Endodermal cell (in vitro differentiated cells): ENCODE measurements around the gene MEI1. TPM values are rescaled to one million over a fixed set of nuclear protein-coding genes. Genes with fewer than 3 reads are reported as not detected.

Experiments
- DNase-seq: peaks from one replicate; pipeline ENCODE4 v3.0.0-alpha.2; 2017
- H3K27ac ChIP-seq: 2 replicates; pipeline ENCODE4 v1.5.1; 2013; ENCODE audit warnings: mild to moderate bottlenecking, low read depth, low read length, moderate library complexity
- H3K27me3 ChIP-seq: 2 replicates; pipeline ENCODE4 v1.6.1; 2013; ENCODE audit warnings: mild to moderate bottlenecking, low read length, moderate library complexity; ENCODE audit not compliant: insufficient read depth, control insufficient read depth, poor library complexity, severe bottlenecking
- H3K36me3 ChIP-seq: 2 replicates; pipeline ENCODE4 v1.7.0; 2013; ENCODE audit warnings: mild to moderate bottlenecking, low read length, moderate library complexity; ENCODE audit not compliant: control insufficient read depth, insufficient read depth
- H3K4me1 ChIP-seq: one replicate; pipeline ENCODE4 v1.7.0; 2013; ENCODE audit warnings: low read length; ENCODE audit not compliant: control insufficient read depth, insufficient read depth
- H3K4me3 ChIP-seq: 2 replicates; pipeline ENCODE4 v1.5.1; 2013; ENCODE audit warnings: mild to moderate bottlenecking, low read length, moderate library complexity
- H3K9ac ChIP-seq: 2 replicates; pipeline ENCODE4 v1.6.1; 2013; ENCODE audit warnings: mild to moderate bottlenecking, low read length, moderate library complexity; ENCODE audit not compliant: poor library complexity, severe bottlenecking; ENCODE audit errors: extremely low read depth
- H3K9me3 ChIP-seq: 2 replicates; pipeline ENCODE4 v1.6.1; 2013; ENCODE audit warnings: mild to moderate bottlenecking, low read length, moderate library complexity; ENCODE audit not compliant: control insufficient read depth
- H3K27ac Mint-ChIP-seq: 2 replicates; pipeline ENCODE4 v1.8.0; 2020; ENCODE audit warnings: mixed read lengths
- H3K27me3 Mint-ChIP-seq: 2 replicates; pipeline ENCODE4 v1.8.0; 2021; ENCODE audit warnings: mild to moderate bottlenecking, mixed read lengths; ENCODE audit not compliant: insufficient read depth
- H3K36me3 Mint-ChIP-seq: 2 replicates; pipeline ENCODE4 v1.8.0; 2020; ENCODE audit warnings: low read depth, mixed read lengths
- H3K4me1 Mint-ChIP-seq: 2 replicates; pipeline ENCODE4 v1.8.0; 2020; ENCODE audit warnings: mixed read lengths
- H3K4me3 Mint-ChIP-seq: 2 replicates; pipeline ENCODE4 v1.8.0; 2020; ENCODE audit warnings: mild to moderate bottlenecking, moderate library complexity, mixed read lengths
- H3K9me3 Mint-ChIP-seq: 2 replicates; pipeline ENCODE4 v1.8.0; 2020; ENCODE audit warnings: mild to moderate bottlenecking, mixed read lengths
- WGBS, 2 experiments: methylation state at CpG; one replicate each; pipeline versions ENCODE4 v1.1.5 to v1.1.7; 2013; ENCODE audit warnings: missing lambda C conversion rate in 2 of 2, mixed read lengths in 1 of 2; ENCODE audit not compliant: insufficient coverage in 1 of 2, insufficient read length in 1 of 2; 5-methylcytosine and 5-hydroxymethylcytosine counted together
- total RNA-seq, 2 donors: library from RNA; stranded (reverse); fragmentation: NEBNext Ultra II Directional in 1 of 2; extraction: Animal tissue kit (Norgen Biotek cat#: 25700) in 1 of 2; gene quantifications; 2 replicates in 1 of 2; 3 replicates in 1 of 2; pipeline ENCODE4 v1.2.1, GENCODE V29; 2021
- TF ChIP-seq, protein P1 (sequence below): fragments of 200-600 bp; sonication (generic); conservative IDR thresholded peaks from 2 replicates; pipeline ENCODE4 v1.5.0; 2021; ENCODE audit warnings: antibody characterized with exemption, mild to moderate bottlenecking

Gene MEI1
- total RNA-seq, 2 donors from 2014 or later = 1.2 to 1.5 TPM

- Mint-ChIP-seq H3K4me1 (no peaks in the 10 kb centered on the region), H3K4me3 (no peak overlapping the region), H3K27me3 (peaks cover 31% of the 10 kb centered on the region), H3K27ac (no peak overlapping the region), H3K36me3 (no peaks in the 10 kb centered on the region), H3K9me3 (no peaks in the 10 kb centered on the region)
- TF ChIP-seq, protein P1, sequence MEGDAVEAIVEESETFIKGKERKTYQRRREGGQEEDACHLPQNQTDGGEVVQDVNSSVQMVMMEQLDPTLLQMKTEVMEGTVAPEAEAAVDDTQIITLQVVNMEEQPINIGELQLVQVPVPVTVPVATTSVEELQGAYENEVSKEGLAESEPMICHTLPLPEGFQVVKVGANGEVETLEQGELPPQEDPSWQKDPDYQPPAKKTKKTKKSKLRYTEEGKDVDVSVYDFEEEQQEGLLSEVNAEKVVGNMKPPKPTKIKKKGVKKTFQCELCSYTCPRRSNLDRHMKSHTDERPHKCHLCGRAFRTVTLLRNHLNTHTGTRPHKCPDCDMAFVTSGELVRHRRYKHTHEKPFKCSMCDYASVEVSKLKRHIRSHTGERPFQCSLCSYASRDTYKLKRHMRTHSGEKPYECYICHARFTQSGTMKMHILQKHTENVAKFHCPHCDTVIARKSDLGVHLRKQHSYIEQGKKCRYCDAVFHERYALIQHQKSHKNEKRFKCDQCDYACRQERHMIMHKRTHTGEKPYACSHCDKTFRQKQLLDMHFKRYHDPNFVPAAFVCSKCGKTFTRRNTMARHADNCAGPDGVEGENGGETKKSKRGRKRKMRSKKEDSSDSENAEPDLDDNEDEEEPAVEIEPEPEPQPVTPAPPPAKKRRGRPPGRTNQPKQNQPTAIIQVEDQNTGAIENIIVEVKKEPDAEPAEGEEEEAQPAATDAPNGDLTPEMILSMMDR = no peak
- Histone ChIP-seq H3K4me3 (no peak overlapping the region), H3K9ac (no peak overlapping the region), H3K27me3 (peaks cover 51% of the 10 kb centered on the region), H3K4me1 (no peaks in the 10 kb centered on the region), H3K27ac (no peak overlapping the region), H3K9me3 (no peaks in the 10 kb centered on the region), H3K36me3 (no peaks in the 10 kb centered on the region)
- DNase-seq = no peak
- 93 to 100% methylated on average over 1 to 2 of the region's 2 CpGs for WGBS, 2 experiments
These were observed 88.0 kb downstream of the MEI1 start for GRCh38 chr22:41787331-41787730.

GRCh38 chr22:41793871-41794270 is 94.6 kb downstream of the MEI1 start:
- Histone ChIP-seq H3K9me3 (no peaks in the 10 kb centered on the region), H3K27ac (no peak overlapping the region), H3K36me3 (no peaks in the 10 kb centered on the region), H3K4me1 (no peaks in the 10 kb centered on the region), H3K4me3 (no peak overlapping the region), H3K27me3 (peaks cover 7% of the 10 kb centered on the region), H3K9ac (no peak overlapping the region)
- Mint-ChIP-seq H3K27ac (no peak overlapping the region), H3K4me1 (no peaks in the 10 kb centered on the region), H3K27me3 (peaks cover 11% of the 10 kb centered on the region), H3K4me3 (no peak overlapping the region), H3K9me3 (no peaks in the 10 kb centered on the region), H3K36me3 (no peaks in the 10 kb centered on the region)
- DNase-seq = no peak
- WGBS, 2 experiments = 85 to 97% methylated on average over 2 to 3 of the region's 3 CpGs
- TF ChIP-seq, protein P1 = no peak

DNA sequence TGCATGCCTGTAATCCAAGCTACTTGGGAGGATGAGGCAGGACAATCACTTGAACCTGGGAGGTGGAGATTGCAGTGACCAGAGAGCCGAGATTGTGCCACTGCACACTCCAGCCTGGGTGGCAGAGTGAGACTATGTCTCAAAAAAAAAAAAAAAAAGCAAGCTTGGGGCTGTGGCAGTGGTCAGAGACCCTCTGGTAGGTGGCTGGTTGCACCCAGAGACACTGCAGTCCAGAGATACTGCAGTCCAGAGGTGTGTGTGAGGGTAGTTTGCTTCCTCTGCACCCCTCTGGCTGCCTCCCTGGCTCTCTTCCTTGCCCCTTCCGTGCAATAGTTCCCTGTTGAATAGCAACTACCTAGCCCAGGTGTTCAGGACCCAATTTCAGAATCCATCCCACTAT is 99.4 kb downstream of the MEI1 start:
- Histone ChIP-seq H3K4me1 (peaks cover 11% of the 10 kb centered on the region), H3K4me3 (no peak overlapping the region), H3K9me3 (no peaks in the 10 kb centered on the region), H3K27me3 (no peaks in the 10 kb centered on the region), H3K9ac (no peak overlapping the region), H3K36me3 (no peaks in the 10 kb centered on the region), H3K27ac (no peak overlapping the region)
- Mint-ChIP-seq H3K27me3 (no peaks in the 10 kb centered on the region), H3K27ac (no peak overlapping the region), H3K9me3 (no peaks in the 10 kb centered on the region), H3K4me3 (no peak overlapping the region), H3K4me1 (peaks cover 19% of the 10 kb centered on the region), H3K36me3 (peaks cover 5% of the 10 kb centered on the region)
- 94% methylated on average over 2 of the region's 2 CpGs; no CpG with 5 or more reads in 1 of the 2 experiments for WGBS, 2 experiments
- no peak for DNase-seq
- TF ChIP-seq, protein P1 = no peak
